Measurements from ENCODE around the gene NPAS1. TPM values are rescaled to one million over a fixed set of nuclear protein-coding genes. Genes with fewer than 3 reads are reported as not detected.

Gene NPAS1
- total RNA-seq, 1 experiment from 2014 or later, result 1.4 TPM

- BruUV-seq (replicated peaks), result no TSS peak
- Histone ChIP-seq H3K27ac (no peak overlapping the region), H3K36me3 (ENCODE audit: low read depth) (peaks cover 31% of the 10 kb centered on the region), H3F3A (ENCODE audit: insufficient read depth, low read depth) (peaks cover 5% of the 10 kb centered on the region; the same call in 1 of the 2 replicates), H4K20me1 (ENCODE audit: insufficient read depth) (no peaks in the 10 kb centered on the region; the same call in 1 of the 2 replicates), H3K79me2 (ENCODE audit: low read depth) (no peaks in the 10 kb centered on the region), H3K4me3 (no peak overlapping the region), H3K9me3 (ENCODE audit: insufficient read depth, low read depth) (no peaks in the 10 kb centered on the region), H3K4me2 (no peak overlapping the region), H3K4me1 (replicated peaks; ENCODE audit: insufficient read depth) (no peaks in the 10 kb centered on the region), H3K9me2 (ENCODE audit: insufficient read depth) (no peaks in the 10 kb centered on the region), H3K27me3 (ENCODE audit: insufficient read depth, low read depth) (no peaks in the 10 kb centered on the region), H2AFZ (no peak overlapping the region)
- DNase-seq, result no peak
- CTCF ChIA-PET, result no interaction called here
- TF ChIP-seq, protein P1, sequence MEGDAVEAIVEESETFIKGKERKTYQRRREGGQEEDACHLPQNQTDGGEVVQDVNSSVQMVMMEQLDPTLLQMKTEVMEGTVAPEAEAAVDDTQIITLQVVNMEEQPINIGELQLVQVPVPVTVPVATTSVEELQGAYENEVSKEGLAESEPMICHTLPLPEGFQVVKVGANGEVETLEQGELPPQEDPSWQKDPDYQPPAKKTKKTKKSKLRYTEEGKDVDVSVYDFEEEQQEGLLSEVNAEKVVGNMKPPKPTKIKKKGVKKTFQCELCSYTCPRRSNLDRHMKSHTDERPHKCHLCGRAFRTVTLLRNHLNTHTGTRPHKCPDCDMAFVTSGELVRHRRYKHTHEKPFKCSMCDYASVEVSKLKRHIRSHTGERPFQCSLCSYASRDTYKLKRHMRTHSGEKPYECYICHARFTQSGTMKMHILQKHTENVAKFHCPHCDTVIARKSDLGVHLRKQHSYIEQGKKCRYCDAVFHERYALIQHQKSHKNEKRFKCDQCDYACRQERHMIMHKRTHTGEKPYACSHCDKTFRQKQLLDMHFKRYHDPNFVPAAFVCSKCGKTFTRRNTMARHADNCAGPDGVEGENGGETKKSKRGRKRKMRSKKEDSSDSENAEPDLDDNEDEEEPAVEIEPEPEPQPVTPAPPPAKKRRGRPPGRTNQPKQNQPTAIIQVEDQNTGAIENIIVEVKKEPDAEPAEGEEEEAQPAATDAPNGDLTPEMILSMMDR (conservative IDR thresholded peaks at IDR 0.05), result no peak
- no peak for TF ChIP-seq EZH2 (IDR thresholded peaks at IDR 0.05; ENCODE audit: low read depth)
- intact Hi-C loops (cut with micrococcal nuclease; ENCODE audit: unreplicated experiment), result no loop called here
- POLR2A ChIA-PET (ENCODE audit: unreplicated experiment), result interaction anchor here (0.7 kb wide), 1 partner anchor 146 kb away, joined by 4 read pairs; no protein-coding TSS in a partner anchor
Measured at GRCh38 chr19:47086280-47086679, 66.6 kb downstream of the NPAS1 start.

DNA sequence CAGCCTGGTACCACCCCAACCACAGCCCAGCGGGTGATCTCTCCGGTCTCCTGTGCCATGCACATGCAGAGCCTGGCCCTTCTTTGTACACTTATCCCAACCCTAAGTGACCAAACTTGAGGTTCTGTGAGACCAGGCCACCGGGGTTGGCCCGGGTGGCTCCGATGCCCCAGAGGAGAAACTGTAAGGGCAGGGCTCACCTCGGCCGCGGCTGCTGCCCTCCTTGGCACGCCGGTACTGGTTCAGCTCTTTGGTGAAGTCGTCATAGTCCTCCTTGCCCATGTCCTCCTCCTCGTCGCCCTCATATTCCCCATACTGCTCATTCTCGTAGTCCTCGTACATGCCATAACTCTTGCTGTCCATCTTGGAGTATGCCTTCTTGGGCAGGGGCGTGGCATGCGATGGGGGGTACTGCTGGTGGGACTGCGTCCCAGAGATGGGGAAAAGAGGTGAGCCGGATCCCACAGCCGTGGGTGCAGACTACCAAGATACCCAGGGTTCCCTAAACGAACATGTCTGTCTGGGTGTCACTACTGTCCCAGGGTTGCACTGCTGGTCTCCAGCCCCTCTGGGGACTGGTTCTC lies 70.2 kb downstream of the NPAS1 start:
- BruUV-seq (replicated peaks), result no TSS peak
- H3K36me3 ChIP-seq (ENCODE audit: low read depth), result peaks cover 33% of the 10 kb centered on the region
- H4K20me1 ChIP-seq (ENCODE audit: insufficient read depth), result no peaks in the 10 kb centered on the region; the same call in none of the 2 replicates
- ChIA-PET CTCF (no interaction called here), POLR2A (ENCODE audit: unreplicated experiment) (no interaction called here)
- H3K9me3 ChIP-seq (ENCODE audit: insufficient read depth, low read depth), result no peaks in the 10 kb centered on the region
- DNase-seq, result no peak
- no peak overlapping the region for H3K4me2 ChIP-seq
- H3K4me3 ChIP-seq, result no peak overlapping the region
- no peak overlapping the region for H2AFZ ChIP-seq
- peaks cover 15% of the 10 kb centered on the region for H3K79me2 ChIP-seq (ENCODE audit: low read depth)
- no peaks in the 10 kb centered on the region for H3K27me3 ChIP-seq (ENCODE audit: insufficient read depth, low read depth)
- no peak for TF ChIP-seq EZH2 (IDR thresholded peaks at IDR 0.05; ENCODE audit: low read depth)
- TF ChIP-seq, protein P1 (conservative IDR thresholded peaks at IDR 0.05), result no peak
- no peaks in the 10 kb centered on the region for H3K9me2 ChIP-seq (ENCODE audit: insufficient read depth)
- H3F3A ChIP-seq (ENCODE audit: insufficient read depth, low read depth), result no peaks in the 10 kb centered on the region; the same call in 1 of the 2 replicates
- no peak overlapping the region for H3K27ac ChIP-seq
- peaks cover under 1% of the 10 kb centered on the region; the same call in 1 of the 2 replicates for H3K4me1 ChIP-seq (replicated peaks; ENCODE audit: insufficient read depth)
- intact Hi-C loops (cut with micrococcal nuclease; ENCODE audit: unreplicated experiment), result no loop called here

DNA sequence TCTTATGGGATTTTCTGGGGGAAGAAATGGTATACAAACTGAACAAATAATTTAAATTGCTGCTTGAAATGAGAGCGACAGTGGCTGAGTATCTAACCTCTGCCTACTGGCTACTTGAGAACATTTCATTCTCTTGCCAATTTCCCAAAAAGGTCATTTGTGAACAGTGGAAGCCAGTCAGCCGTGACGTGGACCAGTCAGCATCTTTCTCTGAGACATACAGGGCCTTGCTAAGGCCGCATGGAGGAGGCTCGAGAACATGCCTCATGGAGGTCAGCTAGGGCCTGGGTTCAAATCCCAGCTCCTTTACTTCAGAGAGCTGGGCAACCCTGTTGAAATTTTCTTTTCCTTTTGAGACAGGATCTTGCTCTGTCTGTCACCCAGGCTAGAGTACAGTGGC lies 73.6 kb downstream of the NPAS1 start:
- intact Hi-C loops (cut with micrococcal nuclease; ENCODE audit: unreplicated experiment), result no loop called here
- H3K27ac ChIP-seq, result no peak overlapping the region

More for the DNA sequence above, 73.6 kb downstream of the NPAS1 start:
- H3K36me3 ChIP-seq (ENCODE audit: low read depth), result peaks cover 26% of the 10 kb centered on the region
- H2AFZ ChIP-seq, result no peak overlapping the region
- H3K9me3 ChIP-seq (ENCODE audit: insufficient read depth, low read depth), result no peaks in the 10 kb centered on the region
- no peak overlapping the region for H3K4me2 ChIP-seq
- H3K4me1 ChIP-seq (replicated peaks; ENCODE audit: insufficient read depth), result peaks cover 34% of the 10 kb centered on the region
- DNase-seq, result no peak
- ChIA-PET CTCF (no interaction called here), POLR2A (ENCODE audit: unreplicated experiment) (interaction anchor here (0.6 kb wide), 1 partner anchor 180 kb away, joined by 11 read pairs; no protein-coding TSS in a partner anchor)
- no peaks in the 10 kb centered on the region for H3K9me2 ChIP-seq (ENCODE audit: insufficient read depth)
- TF ChIP-seq, protein P1 (conservative IDR thresholded peaks at IDR 0.05), result no peak
- no peak for TF ChIP-seq EZH2 (IDR thresholded peaks at IDR 0.05; ENCODE audit: low read depth)
- H3F3A ChIP-seq (ENCODE audit: insufficient read depth, low read depth), result peaks cover 27% of the 10 kb centered on the region
- no peaks in the 10 kb centered on the region; the same call in 1 of the 2 replicates for H4K20me1 ChIP-seq (ENCODE audit: insufficient read depth)
- no TSS peak for BruUV-seq (replicated peaks)
- H3K27me3 ChIP-seq (ENCODE audit: insufficient read depth, low read depth), result no peaks in the 10 kb centered on the region
- H3K4me3 ChIP-seq, result no peak overlapping the region
- H3K79me2 ChIP-seq (ENCODE audit: low read depth), result peaks cover 41% of the 10 kb centered on the region

Measured in PC-9 (cell line).